Measurements from ENCODE around the gene PMM1. TPM values are rescaled to one million over a fixed set of nuclear protein-coding genes. Genes with fewer than 3 reads are reported as not detected.
A peak's percentile ranks its signal among the peaks of the same experiment; 100 is the strongest.

Gene PMM1
- total and polyA plus RNA-seq, 2 donors from 2014 or later = 36.4 to 127 TPM

DNA sequence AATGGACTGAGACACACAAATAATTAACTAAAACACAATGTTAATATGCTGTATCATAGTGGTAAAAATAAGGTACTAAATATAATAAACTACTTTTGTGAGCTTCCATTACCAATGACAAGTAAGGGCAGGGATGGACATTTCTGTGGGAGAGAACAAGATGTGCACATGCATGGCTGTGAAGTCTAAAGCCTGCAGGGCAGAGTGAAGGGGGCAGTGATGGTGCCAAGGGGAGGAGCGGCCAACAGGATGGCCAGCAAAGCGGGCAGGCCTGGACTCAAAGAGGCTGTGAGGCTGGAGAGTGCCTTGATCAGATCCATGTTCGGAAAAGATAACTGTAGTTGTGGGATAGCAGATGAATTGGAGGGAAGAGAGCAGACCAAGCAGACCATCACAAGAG is 18.7 kb upstream of the PMM1 start:
- TF ChIP-seq, protein P1, sequence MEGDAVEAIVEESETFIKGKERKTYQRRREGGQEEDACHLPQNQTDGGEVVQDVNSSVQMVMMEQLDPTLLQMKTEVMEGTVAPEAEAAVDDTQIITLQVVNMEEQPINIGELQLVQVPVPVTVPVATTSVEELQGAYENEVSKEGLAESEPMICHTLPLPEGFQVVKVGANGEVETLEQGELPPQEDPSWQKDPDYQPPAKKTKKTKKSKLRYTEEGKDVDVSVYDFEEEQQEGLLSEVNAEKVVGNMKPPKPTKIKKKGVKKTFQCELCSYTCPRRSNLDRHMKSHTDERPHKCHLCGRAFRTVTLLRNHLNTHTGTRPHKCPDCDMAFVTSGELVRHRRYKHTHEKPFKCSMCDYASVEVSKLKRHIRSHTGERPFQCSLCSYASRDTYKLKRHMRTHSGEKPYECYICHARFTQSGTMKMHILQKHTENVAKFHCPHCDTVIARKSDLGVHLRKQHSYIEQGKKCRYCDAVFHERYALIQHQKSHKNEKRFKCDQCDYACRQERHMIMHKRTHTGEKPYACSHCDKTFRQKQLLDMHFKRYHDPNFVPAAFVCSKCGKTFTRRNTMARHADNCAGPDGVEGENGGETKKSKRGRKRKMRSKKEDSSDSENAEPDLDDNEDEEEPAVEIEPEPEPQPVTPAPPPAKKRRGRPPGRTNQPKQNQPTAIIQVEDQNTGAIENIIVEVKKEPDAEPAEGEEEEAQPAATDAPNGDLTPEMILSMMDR (IDR thresholded peaks at IDR 0.05; ENCODE audit: borderline replicate concordance, extremely low read depth, insufficient read depth) = no peak
- Histone ChIP-seq H3K36me3 (ENCODE audit: control insufficient read depth in 2 of 3, insufficient read depth in 3 of 3, low read length in 3 of 3) (peaks cover 0 to 14% (median 5%) of the 10 kb centered on the region in 3 donors), H3K4me1 (ENCODE audit: control insufficient read depth in 2 of 3, insufficient read depth in 2 of 3, low read depth in 1 of 3, low read length in 3 of 3) (no peaks in the 10 kb centered on the region), H3K27ac (ENCODE audit: low read depth in 2 of 2, low read length in 2 of 2) (no peak overlapping the region), H3K4me3 (ENCODE audit: low read length in 3 of 3) (no peak overlapping the region), H3K9ac (ENCODE audit: low read length in 3 of 3) (no peak overlapping the region), H3K9me3 (ENCODE audit: control insufficient read depth in 2 of 3, insufficient read depth in 1 of 3, low read length in 3 of 3) (no peaks in the 10 kb centered on the region), H3K27me3 (ENCODE audit: control insufficient read depth, insufficient read depth, low read length) (no peaks in the 10 kb centered on the region)
- FAIRE-seq (no peak), DNase-seq (peak in 1 of 5 donors; percentile 13)
- intact Hi-C loops (cut with DNase I) = no loop called here

DNA sequence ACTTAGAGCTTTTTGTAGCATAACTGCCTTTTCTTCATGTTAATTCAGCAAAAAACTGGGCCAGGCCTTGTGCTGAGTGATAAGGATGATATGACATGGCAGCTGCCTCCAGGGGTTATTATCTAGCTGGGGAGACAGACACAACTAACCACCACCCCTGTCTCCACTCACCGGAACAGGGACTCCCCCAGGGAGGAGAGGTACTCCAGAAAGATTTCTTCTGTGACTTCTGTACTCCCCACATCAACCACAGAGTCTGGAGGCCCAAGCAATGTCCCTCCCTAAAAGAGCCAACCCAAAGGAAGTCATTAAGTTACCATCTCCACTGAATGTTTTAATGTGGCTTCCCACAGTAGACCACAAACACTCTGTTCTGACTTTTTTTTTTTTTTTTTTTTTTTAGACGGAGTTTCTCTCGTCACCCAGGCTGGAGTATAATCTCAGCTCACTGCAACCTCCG is 14.3 kb upstream of the PMM1 start:
- no peak overlapping the region for H3K9ac ChIP-seq (ENCODE audit: low read length in 3 of 3)
- intact Hi-C loops (cut with DNase I) = no loop called here
- DNase-seq (peak in 1 of 5 donors; percentile 8), FAIRE-seq (no peak)
- H3K27me3 ChIP-seq (ENCODE audit: control insufficient read depth, insufficient read depth, low read length) = no peaks in the 10 kb centered on the region
- peaks cover 0 to 17% (median 12%) of the 10 kb centered on the region in 3 donors for H3K36me3 ChIP-seq (ENCODE audit: control insufficient read depth in 2 of 3, insufficient read depth in 3 of 3, low read length in 3 of 3)
- TF ChIP-seq, protein P1 (IDR thresholded peaks at IDR 0.05; ENCODE audit: borderline replicate concordance, extremely low read depth, insufficient read depth) = no peak
- H3K27ac ChIP-seq (ENCODE audit: low read depth in 2 of 2, low read length in 2 of 2) = no peak overlapping the region
- H3K4me3 ChIP-seq (ENCODE audit: low read length in 3 of 3) = no peak overlapping the region
- H3K4me1 ChIP-seq (ENCODE audit: control insufficient read depth in 2 of 3, insufficient read depth in 2 of 3, low read depth in 1 of 3, low read length in 3 of 3) = no peaks in the 10 kb centered on the region
- H3K9me3 ChIP-seq (ENCODE audit: control insufficient read depth in 2 of 3, insufficient read depth in 1 of 3, low read length in 3 of 3) = no peaks in the 10 kb centered on the region

DNA sequence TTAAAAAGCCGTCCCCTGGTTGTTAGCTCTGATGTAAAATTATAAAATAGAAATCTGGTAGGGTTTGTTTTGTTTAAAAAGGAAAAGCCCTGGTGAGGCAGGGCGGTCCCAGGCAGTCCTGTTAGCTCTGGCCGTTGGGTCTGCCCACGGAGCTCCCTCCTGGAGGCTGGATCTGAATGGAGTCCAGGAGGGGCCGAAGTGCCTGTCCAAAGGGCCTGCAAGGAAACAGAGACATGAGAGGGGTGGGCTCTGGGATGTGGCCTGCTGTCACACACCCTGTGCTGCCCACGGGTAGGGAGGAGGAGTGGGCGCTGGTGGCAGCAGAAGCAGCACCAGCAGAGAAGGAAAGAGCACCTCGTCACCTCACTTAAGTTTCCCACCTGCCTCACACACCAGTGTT is 11.3 kb upstream of the PMM1 start:
- Histone ChIP-seq H3K9me3 (ENCODE audit: control insufficient read depth in 2 of 3, insufficient read depth in 1 of 3, low read length in 3 of 3) (no peaks in the 10 kb centered on the region), H3K9ac (ENCODE audit: low read length in 3 of 3) (no peak overlapping the region), H3K27ac (ENCODE audit: low read depth in 2 of 2, low read length in 2 of 2) (no peak overlapping the region), H3K27me3 (ENCODE audit: control insufficient read depth, insufficient read depth, low read length) (no peaks in the 10 kb centered on the region), H3K4me3 (ENCODE audit: low read length in 3 of 3) (no peak overlapping the region), H3K36me3 (ENCODE audit: control insufficient read depth in 2 of 3, insufficient read depth in 3 of 3, low read length in 3 of 3) (peaks cover 0 to 14% (median 10%) of the 10 kb centered on the region in 3 donors), H3K4me1 (ENCODE audit: control insufficient read depth in 2 of 3, insufficient read depth in 2 of 3, low read depth in 1 of 3, low read length in 3 of 3) (peaks cover 0 to 7% (median 0%) of the 10 kb centered on the region in 3 donors)
- no peak for FAIRE-seq
- intact Hi-C loops (cut with DNase I) = no loop called here
- peak in 1 of 5 donors; percentile 35 for DNase-seq
- TF ChIP-seq, protein P1 (IDR thresholded peaks at IDR 0.05; ENCODE audit: borderline replicate concordance, extremely low read depth, insufficient read depth) = no peak
